OCI-LY1 (cell line): ENCODE results near the gene SULT1A3.

ENCODE experiments used
- CTCF ChIP-seq: fragments of 200-600 bp; sonication (generic), shearing (Covaris generic); IDR thresholded peaks from 2 replicates; pipeline ENCODE4 v1.5.1; 2017; ENCODE audit warnings: mild to moderate bottlenecking, antibody characterized with exemption, low read length, moderate library complexity, mixed read lengths
- EZH2 ChIP-seq: fragments of 200-600 bp; sonication (generic), shearing (Covaris generic); IDR thresholded peaks from 2 replicates; pipeline ENCODE4 v1.8.0; 2017; ENCODE audit warnings: borderline replicate concordance, mixed run types, mild to moderate bottlenecking, antibody characterized with exemption, low read length, moderate library complexity, mixed read lengths

- TF ChIP-seq CTCF: no peak
- TF ChIP-seq EZH2: no peak
These were observed 48.0 kb upstream of the SULT1A3 start for GRCh38 chr16:30151091-30151490.
